Transverse colon (tissue), 3 donors: ENCODE results near the gene GALNT1.

ENCODE experiments used
- EP300 ChIP-seq: sonication (generic); formaldehyde crosslinking; IDR thresholded peaks from one replicate; pipeline ENCODE4 v1.6.1; 2017; ENCODE audit warnings: antibody characterized with exemption, low read depth
- POLR2A ChIP-seq: fragments of 450-650 bp; IDR thresholded peaks from one replicate; pipeline ENCODE4 v1.6.1; 2016; ENCODE audit warnings: antibody characterized with exemption, mild to moderate bottlenecking, moderate library complexity
- POLR2AphosphoS5 ChIP-seq, 3 donors: sonication (generic); formaldehyde crosslinking; IDR thresholded peaks; one replicate each; pipeline ENCODE4 v1.6.1; 2016; ENCODE audit warnings: antibody characterized with exemption in 3 of 3

DNA sequence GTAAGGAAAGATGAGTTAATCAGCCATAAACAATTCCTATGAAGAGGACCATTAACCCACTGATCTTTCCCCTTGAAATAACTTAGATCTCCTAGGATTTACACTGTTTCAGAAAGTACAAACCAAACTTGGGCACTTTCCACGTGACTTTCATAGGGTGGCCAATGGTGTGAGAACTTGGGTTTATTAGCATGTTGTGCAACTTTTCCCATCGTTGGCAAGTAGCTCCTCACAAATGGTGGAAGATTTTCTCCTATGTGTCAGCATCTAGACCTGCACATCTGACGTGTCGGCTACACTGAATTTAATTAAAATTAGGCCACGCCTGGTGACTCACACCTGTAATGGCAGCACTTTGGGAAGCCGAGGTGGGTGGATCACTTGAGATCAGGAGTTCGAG is 116.3 kb downstream of the GALNT1 start:
- TF ChIP-seq POLR2A (no peak), EP300 (no peak), POLR2AphosphoS5 (IDR thresholded peaks at IDR 0.05) (no peak)
